HG03108 (cell line): ENCODE measurements around the gene TSEN34.
A peak's percentile ranks its signal among the peaks of the same experiment; 100 is the strongest.
"Not testable (repeated sequence)": the region's sequence is repeated elsewhere in the genome, so short reads cannot be mapped to it uniquely, and the experiment has no call there.

Experiments
- ATAC-seq: cut with Tn5 transposase; IDR thresholded peaks from one replicate; pipeline ENCODE4 v1.9.1; 2021; ENCODE audit warnings: moderate library complexity; ENCODE audit not compliant: unreplicated experiment

Gene TSEN34

GRCh38 chr19:54183431-54183830 is 7.7 kb upstream of the TSEN34 start:
- ATAC-seq = no peak

GRCh38 chr19:54186351-54186750 is 4.8 kb upstream of the TSEN34 start:
- ATAC-seq = no peak

GRCh38 chr19:54186934-54187381 is 4.2 kb upstream of the TSEN34 start:
- no peak for ATAC-seq

DNA sequence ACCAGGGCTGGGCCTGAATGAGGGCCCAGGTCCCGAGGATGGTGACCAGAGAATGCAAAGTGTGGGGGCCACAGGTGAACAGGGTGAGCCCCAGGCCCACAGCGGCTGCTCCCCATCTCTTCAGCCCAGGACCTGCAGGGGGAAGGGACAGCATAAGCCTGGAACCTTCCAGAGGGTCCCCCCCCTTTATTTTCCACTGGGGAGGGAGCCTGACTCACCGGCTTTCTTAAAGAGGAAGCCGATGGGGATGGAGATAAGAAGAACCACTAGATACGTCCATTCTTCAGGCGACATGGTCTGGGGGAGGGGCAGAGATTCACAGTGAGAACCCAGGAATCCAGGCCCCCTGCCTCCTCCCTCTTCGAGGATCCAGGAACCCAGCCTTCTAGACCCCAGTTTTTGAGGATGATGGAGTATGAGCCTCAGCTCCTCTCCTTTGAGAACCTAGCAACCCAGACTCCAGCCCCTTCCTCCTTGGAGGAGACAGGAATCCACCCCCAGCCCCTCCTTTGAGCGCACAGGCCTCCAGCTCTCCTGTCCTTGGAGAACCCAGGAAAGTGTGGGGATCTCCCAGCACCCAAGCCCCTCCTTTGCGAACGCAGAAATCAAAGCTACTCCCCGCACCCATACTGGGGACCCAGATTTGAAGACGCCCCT is 2.8 kb upstream of the TSEN34 start:
- no peak for ATAC-seq

GRCh38 chr19:54189145-54189734 is 1.9 kb upstream of the TSEN34 start, which contains the start of gene MBOAT7:
MBOAT7 (minus strand) TSS chr19:54189580; CDS start chr19:54188508, 1,072 bp downstream.
- peak; percentile 36 for ATAC-seq

DNA sequence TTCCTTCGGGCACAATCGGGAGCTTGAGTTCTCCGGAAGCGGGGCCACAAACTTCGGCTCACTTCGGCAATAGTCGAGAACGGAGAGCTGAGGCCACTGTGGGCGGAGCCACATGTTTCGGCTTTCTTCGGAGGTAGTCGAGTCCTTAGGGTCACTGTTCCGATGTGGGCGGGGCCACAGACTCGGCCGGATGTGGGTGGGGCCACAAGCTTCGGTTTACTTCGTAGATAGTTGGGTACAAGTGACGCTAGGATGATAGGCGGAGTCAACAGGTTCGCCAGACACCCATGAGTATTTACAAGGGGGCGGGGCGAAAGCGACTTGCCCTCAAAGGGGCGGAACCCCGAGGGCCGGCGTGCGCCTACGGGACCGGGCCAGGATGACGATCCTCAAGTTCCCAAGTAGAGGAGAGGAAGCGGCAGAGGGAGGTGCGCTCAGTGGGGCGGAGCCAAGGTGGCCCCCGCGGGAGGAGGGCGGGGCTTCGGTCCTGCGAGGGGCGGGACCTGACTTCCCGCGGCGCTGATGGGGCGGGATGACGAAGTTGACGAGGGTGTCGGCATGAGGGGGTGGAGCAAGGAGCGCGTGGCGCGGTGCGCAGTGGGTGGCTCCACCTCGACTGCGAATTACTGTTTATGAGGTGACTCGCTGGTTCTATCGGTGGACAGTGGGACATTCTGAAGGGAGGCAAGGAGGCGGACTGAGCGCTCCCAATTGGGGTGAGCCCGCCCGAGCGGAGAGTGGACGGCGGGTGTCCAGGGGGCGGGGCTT is 1.2 kb upstream of the TSEN34 start:
- ATAC-seq = peak; percentile 37

- peak; percentile 41 for ATAC-seq
These were observed 551 bp upstream of the TSEN34 start for GRCh38 chr19:54190503-54191010.

- ATAC-seq = no peak
These were observed 824 bp downstream of the TSEN34 start for GRCh38 chr19:54191811-54192453.

GRCh38 chr19:54193011-54193410 is 1.9 kb downstream of the TSEN34 start:
- no peak for ATAC-seq

DNA sequence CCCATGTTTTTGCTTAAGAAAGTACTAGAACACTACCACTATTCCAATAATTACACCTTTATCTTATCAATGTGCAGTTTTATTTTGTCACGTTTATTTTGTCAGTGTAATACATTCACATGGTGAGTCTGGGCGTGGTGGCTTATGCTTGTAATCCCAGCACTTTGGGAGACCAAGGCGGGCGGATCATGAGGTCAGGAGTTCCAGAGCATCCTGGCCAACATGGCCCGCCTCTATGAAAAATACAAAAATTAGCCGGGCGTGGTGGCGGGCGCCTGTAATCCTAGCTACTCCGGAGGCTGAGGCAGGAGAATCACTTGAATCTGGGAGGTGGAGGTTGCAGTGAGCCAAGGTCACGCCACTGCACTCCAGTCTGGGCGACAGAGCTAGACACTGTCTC is 3.4 kb downstream of the TSEN34 start:
- ATAC-seq = not testable (repeated sequence)

GRCh38 chr19:54196536-54196935 is 5.4 kb downstream of the TSEN34 start:
- ATAC-seq = no peak

- ATAC-seq = no peak
These were observed 6.0 kb downstream of the TSEN34 start for GRCh38 chr19:54197121-54197520.

DNA sequence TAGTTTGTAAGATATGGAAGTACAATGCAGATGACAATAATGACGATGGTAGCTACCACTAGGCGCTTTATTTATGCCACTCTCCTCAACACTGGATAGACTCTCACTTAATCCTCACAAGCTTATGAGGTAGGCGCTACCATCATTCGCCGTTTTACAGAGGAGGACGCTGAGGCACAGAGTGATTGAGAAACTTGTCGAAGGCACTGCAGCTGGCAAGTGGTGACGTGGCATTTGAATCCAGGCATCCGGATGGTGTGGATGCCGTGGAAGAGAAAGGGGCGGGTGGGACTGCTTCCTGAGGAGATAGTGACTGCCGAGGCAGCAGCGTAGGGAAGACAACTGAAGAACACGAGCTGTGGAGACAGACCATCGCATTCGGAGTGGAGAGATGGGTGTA is 8.3 kb downstream of the TSEN34 start:
- no peak for ATAC-seq

- no peak for ATAC-seq
These were observed 10.1 kb downstream of the TSEN34 start for GRCh38 chr19:54201172-54201701.

- no peak for ATAC-seq
These were observed 10.9 kb downstream of the TSEN34 start for GRCh38 chr19:54201980-54202379.

- ATAC-seq = no peak
These were observed 12.1 kb downstream of the TSEN34 start for GRCh38 chr19:54203151-54203611.

GRCh38 chr19:54204767-54205468 is 13.8 kb downstream of the TSEN34 start:
- ATAC-seq = no peak

GRCh38 chr19:54206030-54206830 is 15.1 kb downstream of the TSEN34 start:
- no peak for ATAC-seq

- no peak for ATAC-seq
These were observed 15.7 kb downstream of the TSEN34 start for GRCh38 chr19:54206831-54207177.
